SK-N-SH treated with all-trans-retinoic acid at 6 μM for 48 hours (cell line): ENCODE results near the gene PLA1A.

Source experiments
- ATAC-seq: fragments of 200-7000 bp; cut with Tn5 transposase; 3 replicates; pipeline ENCODE4 v1.9.1; 2020; ENCODE audit warnings: mild to moderate bottlenecking, moderate library complexity
- ARNTL ChIP-seq: fragments of 450-650 bp; formaldehyde crosslinking; IDR thresholded peaks from 2 replicates; pipeline ENCODE4 v1.5.0; 2020; ENCODE audit warnings: low read depth, mild to moderate bottlenecking, moderate library complexity, borderline replicate concordance
- BACH2 ChIP-seq: fragments of 250-450 bp; sonication (Bioruptor Pico); IDR thresholded peaks from 2 replicates; pipeline ENCODE4 v1.9.0; 2021; ENCODE audit warnings: mild to moderate bottlenecking, borderline replicate concordance
- ESRRG ChIP-seq: fragments of 250-450 bp; sonication (Bioruptor Pico); IDR thresholded peaks from 2 replicates; pipeline ENCODE4 v1.6.1; 2021; ENCODE audit warnings: mild to moderate bottlenecking
- GLIS3 ChIP-seq: fragments of 250-450 bp; sonication (Bioruptor Pico); IDR thresholded peaks from 2 replicates; pipeline ENCODE4 v1.5.0; 2020; ENCODE audit warnings: mild to moderate bottlenecking, moderate library complexity
- ISL1 ChIP-seq: fragments of 250-450 bp; sonication (Bioruptor Pico); IDR thresholded peaks from 2 replicates; pipeline ENCODE4 v2.1.2; 2022; ENCODE audit warnings: mild to moderate bottlenecking, moderate library complexity
- OSR1 ChIP-seq: fragments of 250-450 bp; sonication (Bioruptor Pico); IDR thresholded peaks from 2 replicates; pipeline ENCODE4 v1.8.0; 2022; ENCODE audit warnings: moderate library complexity, mild to moderate bottlenecking, inconsistent platforms
- PPARA ChIP-seq: fragments of 250-450 bp; sonication (Bioruptor Pico); IDR thresholded peaks from 2 replicates; pipeline ENCODE4 v1.5.0; 2020; ENCODE audit warnings: mild to moderate bottlenecking, borderline replicate concordance
- RARB ChIP-seq: fragments of 250-450 bp; sonication (Bioruptor Pico); IDR thresholded peaks from 2 replicates; pipeline ENCODE4 v1.8.0; 2021; ENCODE audit warnings: mild to moderate bottlenecking, moderate library complexity
- TCF4 ChIP-seq: fragments of 250-450 bp; sonication (Bioruptor Pico); IDR thresholded peaks from 2 replicates; pipeline ENCODE4 v1.8.0; 2021; ENCODE audit warnings: mild to moderate bottlenecking, moderate library complexity, borderline replicate concordance
- TOX ChIP-seq: fragments of 250-450 bp; sonication (Bioruptor Pico); IDR thresholded peaks from 2 replicates; pipeline ENCODE4 v1.8.0; 2021; ENCODE audit warnings: mild to moderate bottlenecking, moderate library complexity, borderline replicate concordance
- ZC3H10 ChIP-seq: fragments of 250-450 bp; sonication (Bioruptor Pico); IDR thresholded peaks from 2 replicates; pipeline ENCODE4 v1.5.1; 2021; ENCODE audit warnings: mild to moderate bottlenecking, moderate library complexity
- ZFP3 ChIP-seq: fragments of 250-450 bp; sonication (Bioruptor Pico); IDR thresholded peaks from 2 replicates; pipeline ENCODE4 v1.5.0; 2020; ENCODE audit warnings: mild to moderate bottlenecking, moderate library complexity
- ZFP30 ChIP-seq: fragments of 450-650 bp; formaldehyde crosslinking; IDR thresholded peaks from 2 replicates; pipeline ENCODE4 v1.5.0; 2022; ENCODE audit warnings: mild to moderate bottlenecking, moderate library complexity
- ZNF565 ChIP-seq: fragments of 450-650 bp; formaldehyde crosslinking; conservative IDR thresholded peaks from 2 replicates; pipeline ENCODE4 v1.5.0; 2020; ENCODE audit warnings: low read depth, mild to moderate bottlenecking, moderate library complexity
- ZNF70 ChIP-seq: fragments of 450-650 bp; formaldehyde crosslinking; IDR thresholded peaks from 2 replicates; pipeline ENCODE4 v1.5.0; 2020; ENCODE audit warnings: mild to moderate bottlenecking, moderate library complexity
- ZNF8 ChIP-seq: fragments of 450-650 bp; formaldehyde crosslinking; IDR thresholded peaks from 2 replicates; pipeline ENCODE4 v1.5.0; 2020; ENCODE audit warnings: mild to moderate bottlenecking, moderate library complexity
- TF ChIP-seq, protein P1 (sequence below): fragments of 250-450 bp; sonication (Bioruptor Pico); IDR thresholded peaks from 2 replicates; pipeline ENCODE4 v1.8.0; 2021; ENCODE audit warnings: low read depth, mild to moderate bottlenecking, moderate library complexity, borderline replicate concordance
- TF ChIP-seq, protein P2 (sequence below): fragments of 250-450 bp; sonication (Bioruptor Pico); IDR thresholded peaks from 2 replicates; pipeline ENCODE4 v1.5.1; 2021; ENCODE audit warnings: mild to moderate bottlenecking, moderate library complexity
- TF ChIP-seq, protein P3 (sequence below): fragments of 250-450 bp; sonication (Bioruptor Pico); IDR thresholded peaks from 2 replicates; pipeline ENCODE4 v1.5.0; 2020; ENCODE audit warnings: mild to moderate bottlenecking, moderate library complexity
- TF ChIP-seq, protein P4 (sequence below): fragments of 250-450 bp; sonication (Bioruptor Pico); IDR thresholded peaks from 2 replicates; pipeline ENCODE4 v1.8.0; 2020; ENCODE audit warnings: mild to moderate bottlenecking, moderate library complexity, borderline replicate concordance

The PLA1A gene

DNA sequence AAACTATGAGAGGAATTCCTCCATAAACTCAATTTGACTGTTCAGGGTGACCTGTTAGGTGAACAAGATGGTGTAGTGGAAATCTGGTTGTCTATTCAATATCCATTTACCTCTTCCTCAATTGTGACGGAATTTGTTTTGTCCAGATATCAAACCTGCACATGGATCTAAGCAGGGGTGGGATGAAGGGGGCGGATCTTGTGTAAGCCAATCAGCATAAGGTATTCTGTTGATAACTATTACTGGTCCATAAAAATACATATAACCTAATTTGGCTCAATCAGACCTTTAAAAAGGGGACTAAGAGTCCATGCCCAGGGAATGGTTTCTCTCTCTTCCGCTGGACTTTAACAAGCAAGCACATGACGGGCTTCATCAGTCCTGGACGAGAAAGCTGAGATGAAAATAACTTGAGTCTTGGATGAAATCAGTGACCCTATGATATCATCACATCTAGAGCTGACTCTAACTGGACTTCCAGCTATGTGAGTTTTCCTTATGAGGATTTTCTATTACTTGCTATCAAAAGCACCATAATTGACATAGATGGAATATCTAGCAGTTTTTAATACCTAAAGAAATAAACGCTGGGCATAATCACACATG, 68.4 kb downstream of the PLA1A start:
- no peak for ATAC-seq
- TF ChIP-seq TOX (CRISPR knock-in tag) (no peak), ZFP3 (CRISPR knock-in tag) (no peak), ESRRG (no peak), PPARA (CRISPR knock-in tag) (no peak), BACH2 (CRISPR knock-in tag) (no peak), ARNTL (CRISPR knock-in tag) (no peak), RARB (CRISPR knock-in tag) (no peak), ZC3H10 (no peak), ZNF8 (CRISPR knock-in tag) (no peak), ZFP30 (CRISPR knock-in tag) (no peak), TCF4 (CRISPR knock-in tag) (no peak), ZNF565 (CRISPR knock-in tag) (no peak), ISL1 (CRISPR knock-in tag) (no peak), GLIS3 (CRISPR knock-in tag) (no peak), ZNF70 (CRISPR knock-in tag) (no peak)
- TF ChIP-seq, protein P1, sequence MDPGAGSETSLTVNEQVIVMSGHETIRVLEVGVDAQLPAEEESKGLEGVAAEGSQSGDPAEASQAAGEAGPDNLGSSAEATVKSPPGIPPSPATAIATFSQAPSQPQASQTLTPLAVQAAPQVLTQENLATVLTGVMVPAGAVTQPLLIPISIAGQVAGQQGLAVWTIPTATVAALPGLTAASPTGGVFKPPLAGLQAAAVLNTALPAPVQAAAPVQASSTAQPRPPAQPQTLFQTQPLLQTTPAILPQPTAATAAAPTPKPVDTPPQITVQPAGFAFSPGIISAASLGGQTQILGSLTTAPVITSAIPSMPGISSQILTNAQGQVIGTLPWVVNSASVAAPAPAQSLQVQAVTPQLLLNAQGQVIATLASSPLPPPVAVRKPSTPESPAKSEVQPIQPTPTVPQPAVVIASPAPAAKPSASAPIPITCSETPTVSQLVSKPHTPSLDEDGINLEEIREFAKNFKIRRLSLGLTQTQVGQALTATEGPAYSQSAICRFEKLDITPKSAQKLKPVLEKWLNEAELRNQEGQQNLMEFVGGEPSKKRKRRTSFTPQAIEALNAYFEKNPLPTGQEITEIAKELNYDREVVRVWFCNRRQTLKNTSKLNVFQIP (CRISPR knock-in tag): no peak
- TF ChIP-seq, protein P2, sequence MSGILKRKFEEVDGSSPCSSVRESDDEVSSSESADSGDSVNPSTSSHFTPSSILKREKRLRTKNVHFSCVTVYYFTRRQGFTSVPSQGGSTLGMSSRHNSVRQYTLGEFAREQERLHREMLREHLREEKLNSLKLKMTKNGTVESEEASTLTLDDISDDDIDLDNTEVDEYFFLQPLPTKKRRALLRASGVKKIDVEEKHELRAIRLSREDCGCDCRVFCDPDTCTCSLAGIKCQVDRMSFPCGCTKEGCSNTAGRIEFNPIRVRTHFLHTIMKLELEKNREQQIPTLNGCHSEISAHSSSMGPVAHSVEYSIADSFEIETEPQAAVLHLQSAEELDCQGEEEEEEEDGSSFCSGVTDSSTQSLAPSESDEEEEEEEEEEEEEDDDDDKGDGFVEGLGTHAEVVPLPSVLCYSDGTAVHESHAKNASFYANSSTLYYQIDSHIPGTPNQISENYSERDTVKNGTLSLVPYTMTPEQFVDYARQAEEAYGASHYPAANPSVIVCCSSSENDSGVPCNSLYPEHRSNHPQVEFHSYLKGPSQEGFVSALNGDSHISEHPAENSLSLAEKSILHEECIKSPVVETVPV (CRISPR knock-in tag): no peak
- TF ChIP-seq, protein P3, sequence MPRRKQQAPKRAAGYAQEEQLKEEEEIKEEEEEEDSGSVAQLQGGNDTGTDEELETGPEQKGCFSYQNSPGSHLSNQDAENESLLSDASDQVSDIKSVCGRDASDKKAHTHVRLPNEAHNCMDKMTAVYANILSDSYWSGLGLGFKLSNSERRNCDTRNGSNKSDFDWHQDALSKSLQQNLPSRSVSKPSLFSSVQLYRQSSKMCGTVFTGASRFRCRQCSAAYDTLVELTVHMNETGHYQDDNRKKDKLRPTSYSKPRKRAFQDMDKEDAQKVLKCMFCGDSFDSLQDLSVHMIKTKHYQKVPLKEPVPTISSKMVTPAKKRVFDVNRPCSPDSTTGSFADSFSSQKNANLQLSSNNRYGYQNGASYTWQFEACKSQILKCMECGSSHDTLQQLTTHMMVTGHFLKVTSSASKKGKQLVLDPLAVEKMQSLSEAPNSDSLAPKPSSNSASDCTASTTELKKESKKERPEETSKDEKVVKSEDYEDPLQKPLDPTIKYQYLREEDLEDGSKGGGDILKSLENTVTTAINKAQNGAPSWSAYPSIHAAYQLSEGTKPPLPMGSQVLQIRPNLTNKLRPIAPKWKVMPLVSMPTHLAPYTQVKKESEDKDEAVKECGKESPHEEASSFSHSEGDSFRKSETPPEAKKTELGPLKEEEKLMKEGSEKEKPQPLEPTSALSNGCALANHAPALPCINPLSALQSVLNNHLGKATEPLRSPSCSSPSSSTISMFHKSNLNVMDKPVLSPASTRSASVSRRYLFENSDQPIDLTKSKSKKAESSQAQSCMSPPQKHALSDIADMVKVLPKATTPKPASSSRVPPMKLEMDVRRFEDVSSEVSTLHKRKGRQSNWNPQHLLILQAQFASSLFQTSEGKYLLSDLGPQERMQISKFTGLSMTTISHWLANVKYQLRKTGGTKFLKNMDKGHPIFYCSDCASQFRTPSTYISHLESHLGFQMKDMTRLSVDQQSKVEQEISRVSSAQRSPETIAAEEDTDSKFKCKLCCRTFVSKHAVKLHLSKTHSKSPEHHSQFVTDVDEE: no peak
- TF ChIP-seq, protein P4, sequence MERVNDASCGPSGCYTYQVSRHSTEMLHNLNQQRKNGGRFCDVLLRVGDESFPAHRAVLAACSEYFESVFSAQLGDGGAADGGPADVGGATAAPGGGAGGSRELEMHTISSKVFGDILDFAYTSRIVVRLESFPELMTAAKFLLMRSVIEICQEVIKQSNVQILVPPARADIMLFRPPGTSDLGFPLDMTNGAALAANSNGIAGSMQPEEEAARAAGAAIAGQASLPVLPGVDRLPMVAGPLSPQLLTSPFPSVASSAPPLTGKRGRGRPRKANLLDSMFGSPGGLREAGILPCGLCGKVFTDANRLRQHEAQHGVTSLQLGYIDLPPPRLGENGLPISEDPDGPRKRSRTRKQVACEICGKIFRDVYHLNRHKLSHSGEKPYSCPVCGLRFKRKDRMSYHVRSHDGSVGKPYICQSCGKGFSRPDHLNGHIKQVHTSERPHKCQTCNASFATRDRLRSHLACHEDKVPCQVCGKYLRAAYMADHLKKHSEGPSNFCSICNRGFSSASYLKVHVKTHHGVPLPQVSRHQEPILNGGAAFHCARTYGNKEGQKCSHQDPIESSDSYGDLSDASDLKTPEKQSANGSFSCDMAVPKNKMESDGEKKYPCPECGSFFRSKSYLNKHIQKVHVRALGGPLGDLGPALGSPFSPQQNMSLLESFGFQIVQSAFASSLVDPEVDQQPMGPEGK: no peak

DNA sequence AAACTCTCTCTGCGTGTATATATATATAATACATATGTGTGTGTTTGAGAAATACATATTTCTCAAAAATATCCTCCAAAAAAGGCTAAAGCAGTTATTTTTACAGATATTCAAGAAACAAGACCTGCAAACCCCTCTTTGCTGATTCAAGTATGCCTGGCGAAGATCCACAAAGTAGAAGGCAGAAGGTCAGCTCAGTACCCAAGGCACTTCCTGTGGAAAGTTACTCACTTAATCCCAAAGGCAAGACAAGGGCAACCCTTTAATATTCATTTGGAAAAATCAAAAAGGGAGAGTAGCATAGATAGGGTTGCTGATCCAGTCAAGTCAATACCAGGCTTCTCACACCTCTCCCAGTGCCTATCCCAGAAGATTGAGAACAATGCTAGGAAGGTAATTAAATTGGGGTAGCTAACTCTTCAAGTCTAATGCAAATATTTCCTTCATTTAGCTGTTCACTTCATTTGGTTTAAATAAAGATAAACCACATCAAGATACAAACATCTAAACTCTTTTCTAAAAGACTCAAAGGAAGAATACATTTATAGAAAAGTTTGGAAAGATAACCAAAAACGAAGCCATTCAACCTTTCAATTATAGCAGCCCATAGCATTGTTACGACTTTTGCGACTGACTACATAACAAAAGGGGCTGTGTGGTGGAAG, 72.4 kb downstream of the PLA1A start:
- no peak for TF ChIP-seq OSR1
- TF ChIP-seq TCF4 (CRISPR knock-in tag): no peak
- TF ChIP-seq ZNF70 (CRISPR knock-in tag): no peak
- TF ChIP-seq, protein P3: no peak
- ATAC-seq: no peak
